B cell (primary cell): ENCODE results near the gene PANK1. TPM values are rescaled to one million over a fixed set of nuclear protein-coding genes. Genes with fewer than 3 reads are reported as not detected.

Experiments
- ATAC-seq: fragments of 200-7000 bp; cut with Tn5 transposase; one replicate; pipeline ENCODE4 v1.10.0; 2021; ENCODE audit warnings: low read depth, mild to moderate bottlenecking, moderate number of reproducible peaks, moderate library complexity
- CTCF ChIA-PET: fragments of 350-600 bp; sonication (Branson Sonifier 250); formaldehyde crosslinking; loops from one replicate; lab custom pipeline; 2021; ENCODE audit warnings: antibody characterized with exemption, inconsistent platforms; lab: Charles Lee
- POLR2A ChIA-PET: fragments of 350-600 bp; sonication (Branson Sonifier 250); formaldehyde crosslinking; loops from one replicate; lab custom pipeline; 2021; ENCODE audit warnings: antibody characterized with exemption; lab: Charles Lee
- DNase-seq: peaks from one replicate; pipeline ENCODE4 v3.0.0; 2013
- H2AFZ ChIP-seq: 2 replicates; pipeline ENCODE4 v1.6.1; 2012; ENCODE audit warnings: mild to moderate bottlenecking, low read depth, low read length; ENCODE audit not compliant: insufficient read depth, poor library complexity, severe bottlenecking
- H3K27ac ChIP-seq, 2 donors: 1 replicate in 1 of 2; 2 replicates in 1 of 2; pipeline ENCODE4 v1.5.1; 2012 to 2013; ENCODE audit warnings: low read length in 2 of 2, mild to moderate bottlenecking in 2 of 2, moderate library complexity in 1 of 2
- H3K27me3 ChIP-seq, 4 experiments: fragments of 200-600 bp in 1 of 4; sonication (generic) in 1 of 4; replicated peaks in 1 of 4; 1 replicate in 2 of 4; 2 replicates in 2 of 4; pipeline versions ENCODE4 v1.6.1 to v1.7.0; 2013 to 2016; ENCODE audit warnings: low read length in 3 of 4, mild to moderate bottlenecking in 2 of 4, mixed read lengths in 1 of 4, moderate library complexity in 1 of 4; ENCODE audit not compliant: insufficient read depth in 4 of 4, control insufficient read depth in 3 of 4; ENCODE audit errors: control extremely low read depth in 1 of 4
- H3K36me3 ChIP-seq, 2 experiments: replicated peaks in 1 of 2; 1 replicate in 1 of 2; 2 replicates in 1 of 2; pipeline versions ENCODE4 v1.6.1 to v1.7.1; 2013; ENCODE audit warnings: low read length in 1 of 2; ENCODE audit not compliant: insufficient read depth in 2 of 2, control insufficient read depth in 1 of 2; ENCODE audit errors: control extremely low read depth in 1 of 2, extremely low read depth in 1 of 2
- H3K4me1 ChIP-seq, 2 donors: fragments of 200-600 bp in 1 of 2; sonication (generic) in 1 of 2; 1 replicate in 1 of 2; 2 replicates in 1 of 2; pipeline versions ENCODE4 v1.5.1 to v1.6.1; 2013 to 2017; ENCODE audit warnings: low read length in 2 of 2; ENCODE audit not compliant: control insufficient read depth in 2 of 2, insufficient read depth in 2 of 2
- H3K4me2 ChIP-seq: replicated peaks from 2 replicates; pipeline ENCODE3; 2012; ENCODE audit warnings: mild to moderate bottlenecking, low read depth, low read length; ENCODE audit not compliant: poor library complexity, severe bottlenecking
- H3K4me3 ChIP-seq, 5 experiments: fragments of 200-600 bp in 1 of 5; sonication (generic) in 1 of 5; 1 replicate in 3 of 5; 2 replicates in 2 of 5; pipeline versions ENCODE4 v1.5.1 to v1.7.0; 2011 to 2016; ENCODE audit warnings: low read length in 4 of 5, mild to moderate bottlenecking in 4 of 5, low read depth in 2 of 5, control low read depth in 1 of 5, moderate library complexity in 1 of 5; ENCODE audit not compliant: insufficient read depth in 1 of 5; ENCODE audit errors: control extremely low read depth in 1 of 5, extremely low read depth in 1 of 5
- H3K79me2 ChIP-seq: fragments of 200-600 bp; sonication (generic); one replicate; pipeline ENCODE4 v1.6.0; 2016; ENCODE audit warnings: low read length; ENCODE audit not compliant: control insufficient read depth, insufficient read depth
- H3K9ac ChIP-seq: fragments of 200-600 bp; sonication (generic); 2 replicates; pipeline ENCODE4 v1.6.1; 2017; ENCODE audit warnings: mild to moderate bottlenecking, low read length, moderate library complexity
- H3K9me3 ChIP-seq, 3 donors: one replicate each; pipeline versions ENCODE4 v1.6.1 to v1.7.1; 2013; ENCODE audit warnings: low read length in 2 of 3; ENCODE audit not compliant: control insufficient read depth in 2 of 3, insufficient read depth in 1 of 3; ENCODE audit errors: control extremely low read depth in 1 of 3
- H4K20me1 ChIP-seq: 2 replicates; pipeline ENCODE4 v1.6.0; 2012; ENCODE audit warnings: mild to moderate bottlenecking, low read length; ENCODE audit not compliant: insufficient read depth, control insufficient read depth, poor library complexity, severe bottlenecking
- H3K27ac Mint-ChIP-seq: one replicate; pipeline ENCODE4 v1.8.0; 2021; ENCODE audit warnings: mixed read lengths
- H3K27me3 Mint-ChIP-seq: one replicate; pipeline ENCODE4 v1.8.0; 2021; ENCODE audit warnings: mixed read lengths
- H3K4me1 Mint-ChIP-seq: one replicate; pipeline ENCODE4 v1.8.0; 2021; ENCODE audit warnings: mixed read lengths
- H3K4me3 Mint-ChIP-seq: one replicate; pipeline ENCODE4 v1.8.0; 2021; ENCODE audit warnings: mixed read lengths
- H3K9me3 Mint-ChIP-seq: one replicate; pipeline ENCODE4 v1.8.0; 2022; ENCODE audit warnings: mixed read lengths; ENCODE audit not compliant: insufficient read depth
- EZH2 ChIP-seq: IDR thresholded peaks from 2 replicates; pipeline ENCODE4 v1.6.1; 2012; ENCODE audit warnings: borderline replicate concordance, low read depth, mild to moderate bottlenecking, moderate library complexity, low read length; ENCODE audit not compliant: insufficient read depth, poor library complexity, severe bottlenecking
- WGBS: methylation state at CpG from one replicate; pipeline ENCODE4 v1.1.5; 2013; ENCODE audit warnings: missing lambda C conversion rate; ENCODE audit not compliant: insufficient coverage; 5-methylcytosine and 5-hydroxymethylcytosine counted together
- intact Hi-C: fragments of 100-400 bp; cut with micrococcal nuclease; formaldehyde crosslinking; loops from one replicate; pipeline ENCODE4 v1.10.0; 2022
- polyA minus RNA-seq: library from RNA; depleted of rRNA, polyadenylated mRNA; stranded (reverse); fragments of >200 nt; gene quantifications from 2 replicates; pipeline ENCODE4 v1.2.3, GENCODE V29; 2012
- polyA plus RNA-seq: library from polyadenylated mRNA; depleted of rRNA; stranded (reverse); fragments of >200 nt; gene quantifications from 2 replicates; pipeline ENCODE4 v1.2.3, GENCODE V29; 2012
- total RNA-seq, 2 donors: library from RNA; stranded (reverse); fragments of 120-200 nt in 1 of 2; gene quantifications; 1 replicate in 1 of 2; 2 replicates in 1 of 2; pipeline versions ENCODE4 v1.2.3 to v1.2.4, GENCODE V29; 2013 to 2022
- TF ChIP-seq, protein P1 (sequence below): fragments of 200-600 bp; IDR thresholded peaks from one replicate; pipeline ENCODE4 v1.8.0; 2022; ENCODE audit warnings: antibody characterized with exemption, mild to moderate bottlenecking

PANK1 gene
- total RNA-seq (1.8 and 2.9 TPM in 2 replicates), polyA plus RNA-seq (0.31 and 0.46 TPM in 2 replicates), polyA minus RNA-seq (1.5 and 2.1 TPM in 2 replicates)
- total RNA-seq (2013), result 2.3 TPM

DNA sequence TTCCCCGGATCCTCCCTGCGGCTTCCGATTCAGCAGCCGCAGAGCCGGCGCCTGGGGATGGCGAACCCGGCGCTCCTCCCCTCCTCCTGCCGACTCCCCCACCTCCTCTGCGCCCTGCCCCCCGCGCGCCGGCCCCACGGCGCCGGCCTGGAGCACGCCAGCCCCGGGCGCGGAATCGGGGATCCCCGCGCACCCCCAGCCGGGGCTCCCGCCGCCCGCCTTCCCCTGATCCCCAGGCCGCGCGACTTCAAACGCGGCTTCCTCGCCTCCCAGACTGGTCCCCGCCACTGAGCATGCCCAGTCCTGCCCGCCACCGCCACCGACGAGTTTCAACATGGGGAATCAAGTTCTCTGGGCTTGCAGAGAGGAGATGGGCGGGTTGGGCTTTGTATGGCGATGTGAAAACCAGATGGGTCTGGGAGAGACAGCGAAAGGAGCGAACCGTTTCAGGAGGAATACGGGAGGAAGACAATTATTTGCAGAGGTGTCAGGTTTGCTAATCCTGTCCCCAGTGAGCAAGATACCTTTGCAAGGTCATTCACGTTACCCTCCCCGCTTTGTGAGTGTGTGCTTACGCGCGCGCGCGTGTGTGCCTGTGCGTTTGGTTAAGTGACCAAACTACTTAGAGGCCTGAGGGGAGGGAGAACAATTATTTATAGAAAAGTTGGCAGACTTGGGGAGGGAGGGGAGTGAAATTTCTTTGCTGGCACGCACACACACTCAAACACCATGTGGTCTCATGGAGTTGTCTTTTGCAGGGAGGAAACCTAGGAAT is at the start of gene PANK1:
TSS of gene PANK1 (minus strand) at position 276 of the 775 bp plus-strand sequence. CDS start 351 bp downstream, outside the sequence.
- under 1% methylated on average over 46 of the region's 56 CpGs for WGBS
- Histone ChIP-seq H3K79me2 (no peaks in the 10 kb centered on the region), H3K4me2 (peak within 1 kb of the TSS; percentile 97), H3K9me3 (no peaks in the 10 kb centered on the region), H3K27me3 (peaks cover 0 to 2% (median 0%) of the 10 kb centered on the region in 4 experiments), H4K20me1 (no peaks in the 10 kb centered on the region), H3K27ac (no peak within 1 kb of the TSS), H3K4me1 (peaks cover 12 to 25% of the 10 kb centered on the region in 2 donors), H2AFZ (peak within 1 kb of the TSS; percentile 94), H3K36me3 (no peaks in the 10 kb centered on the region), H3K9ac (peak within 1 kb of the TSS; percentile 78), H3K4me3 (peak within 1 kb of the TSS; percentile 60 to 78 (median 75))
- Mint-ChIP-seq H3K4me1 (peaks cover 14% of the 10 kb centered on the region), H3K27me3 (no peaks in the 10 kb centered on the region), H3K4me3 (peak within 1 kb of the TSS; percentile 87), H3K9me3 (no peaks in the 10 kb centered on the region), H3K27ac (peak within 1 kb of the TSS; percentile 69)
- peak; percentile 76 for DNase-seq
- POLR2A ChIA-PET, result no interaction called here
- peak; percentile 38 for ATAC-seq
- TF ChIP-seq, protein P1, sequence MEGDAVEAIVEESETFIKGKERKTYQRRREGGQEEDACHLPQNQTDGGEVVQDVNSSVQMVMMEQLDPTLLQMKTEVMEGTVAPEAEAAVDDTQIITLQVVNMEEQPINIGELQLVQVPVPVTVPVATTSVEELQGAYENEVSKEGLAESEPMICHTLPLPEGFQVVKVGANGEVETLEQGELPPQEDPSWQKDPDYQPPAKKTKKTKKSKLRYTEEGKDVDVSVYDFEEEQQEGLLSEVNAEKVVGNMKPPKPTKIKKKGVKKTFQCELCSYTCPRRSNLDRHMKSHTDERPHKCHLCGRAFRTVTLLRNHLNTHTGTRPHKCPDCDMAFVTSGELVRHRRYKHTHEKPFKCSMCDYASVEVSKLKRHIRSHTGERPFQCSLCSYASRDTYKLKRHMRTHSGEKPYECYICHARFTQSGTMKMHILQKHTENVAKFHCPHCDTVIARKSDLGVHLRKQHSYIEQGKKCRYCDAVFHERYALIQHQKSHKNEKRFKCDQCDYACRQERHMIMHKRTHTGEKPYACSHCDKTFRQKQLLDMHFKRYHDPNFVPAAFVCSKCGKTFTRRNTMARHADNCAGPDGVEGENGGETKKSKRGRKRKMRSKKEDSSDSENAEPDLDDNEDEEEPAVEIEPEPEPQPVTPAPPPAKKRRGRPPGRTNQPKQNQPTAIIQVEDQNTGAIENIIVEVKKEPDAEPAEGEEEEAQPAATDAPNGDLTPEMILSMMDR, result no peak
- no peak for TF ChIP-seq EZH2
- CTCF ChIA-PET, result interaction anchor here (1.3 to 2.2 kb wide), 2 partner anchors 56 kb away, joined by 5 to 9 read pairs; partner anchors contain the start of gene KIF20B
- intact Hi-C loops, result loop anchor here (1.0 to 5.0 kb wide), 4 partner anchors 56 to 1227 kb away; partner anchors contain the start of genes IFIT5, KIF20B, LIPA and RPP30

DNA sequence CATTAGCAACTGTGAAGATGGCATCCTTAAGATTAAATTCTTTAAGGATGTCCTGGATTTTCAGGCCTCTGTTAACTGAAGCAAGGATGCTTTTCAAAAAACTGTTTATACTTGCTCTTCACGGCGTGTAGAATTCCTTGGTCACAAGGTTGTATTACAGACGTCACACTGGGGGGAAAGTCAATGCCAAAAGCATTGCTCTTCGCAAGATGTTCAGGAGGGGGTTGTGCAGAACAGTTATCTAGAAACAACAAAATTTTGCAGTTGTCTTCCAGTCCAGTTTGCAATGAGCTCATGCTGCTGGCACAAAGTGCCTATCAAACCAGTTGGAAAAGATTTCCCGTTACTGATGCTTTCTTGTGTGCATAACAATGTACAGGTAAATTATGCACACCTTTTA is 48.1 kb upstream of the PANK1 start:
- H3K36me3 ChIP-seq, result no peaks in the 10 kb centered on the region
- 80% methylated on average over 3 of the region's 5 CpGs for WGBS
- ChIA-PET CTCF (no interaction called here), POLR2A (no interaction called here)
- H3K27ac Mint-ChIP-seq, result no peak overlapping the region
- no peaks in the 10 kb centered on the region for H3K9me3 Mint-ChIP-seq
- H3K27me3 ChIP-seq, result no peaks in the 10 kb centered on the region
- intact Hi-C loops, result no loop called here
- H3K27me3 Mint-ChIP-seq, result no peaks in the 10 kb centered on the region
- H2AFZ ChIP-seq, result no peak overlapping the region
- H3K4me1 ChIP-seq, result no peaks in the 10 kb centered on the region
- H3K9ac ChIP-seq, result no peak overlapping the region
- no peak overlapping the region for H3K4me3 Mint-ChIP-seq
- DNase-seq, result no peak
- no peak overlapping the region for H3K4me3 ChIP-seq
- no peak for TF ChIP-seq EZH2
- TF ChIP-seq, protein P1, result no peak
- no peak overlapping the region for H3K27ac ChIP-seq
- no peak overlapping the region for H3K4me2 ChIP-seq
- H3K9me3 ChIP-seq, result no peaks in the 10 kb centered on the region
- no peaks in the 10 kb centered on the region for H3K4me1 Mint-ChIP-seq
- no peaks in the 10 kb centered on the region for H4K20me1 ChIP-seq
- no peak for ATAC-seq
- no peaks in the 10 kb centered on the region for H3K79me2 ChIP-seq
